IMR-90 (cell line): Measurements from ENCODE around the gene CHCHD2. TPM values are rescaled to one million over a fixed set of nuclear protein-coding genes. Genes with fewer than 3 reads are reported as not detected.

Experiments used
- ATAC-seq: fragments of 200-7000 bp; cut with Tn5 transposase; 2 replicates; pipeline ENCODE4 v1.9.1; 2020; ENCODE audit warnings: low read depth, mild to moderate bottlenecking, moderate library complexity
- BruUV-seq: library from RNA; stranded (reverse); fragments of 400-500 nt; replicated peaks from 2 replicates; lab custom pipeline; 2021; lab: Mats Ljungman, UMichigan
- CTCF ChIA-PET: fragments of 300-600 bp; formaldehyde crosslinking; extraction: SDS; loops from one replicate; lab custom pipeline; 2021; ENCODE audit warnings: antibody characterized with exemption; lab: Yijun Ruan, JAX
- POLR2A ChIA-PET: fragments of 300-600 bp; sonication (Branson Sonifier 250); formaldehyde crosslinking; loops from one replicate; lab custom pipeline; 2022; ENCODE audit warnings: antibody characterized with exemption; ENCODE audit not compliant: unreplicated experiment; lab: Charles Lee
- DNase-seq: peaks from one replicate; pipeline ENCODE4 v3.0.0; 2013
- H2AFZ ChIP-seq: replicated peaks from 2 replicates; pipeline ENCODE3; 2013; ENCODE audit warnings: low read length, mild to moderate bottlenecking; ENCODE audit not compliant: poor library complexity
- H2AK5ac ChIP-seq: 2 replicates; pipeline ENCODE4 v1.6.1; 2013; ENCODE audit warnings: low read depth, low read length, inconsistent platforms
- H2AK9ac ChIP-seq: replicated peaks from 2 replicates; pipeline ENCODE3; 2013; ENCODE audit warnings: mild to moderate bottlenecking, low read depth, low read length, moderate library complexity; ENCODE audit not compliant: poor library complexity
- H2BK120ac ChIP-seq: 2 replicates; pipeline ENCODE4 v1.6.1; 2013; ENCODE audit warnings: low read depth, low read length, inconsistent platforms
- H2BK15ac ChIP-seq: 3 replicates; pipeline ENCODE4 v1.6.1; 2013; ENCODE audit warnings: low read depth, low read length, inconsistent platforms
- H2BK20ac ChIP-seq: 2 replicates; pipeline ENCODE4 v1.6.1; 2013; ENCODE audit warnings: low read depth, mild to moderate bottlenecking, inconsistent platforms, low read length, moderate library complexity
- H2BK5ac ChIP-seq: 2 replicates; pipeline ENCODE4 v1.6.1; 2013; ENCODE audit warnings: mild to moderate bottlenecking, low read depth, low read length, inconsistent platforms; ENCODE audit not compliant: poor library complexity, severe bottlenecking
- H3K14ac ChIP-seq: replicated peaks from 2 replicates; pipeline ENCODE4 v1.6.1; 2013; ENCODE audit warnings: low read depth, low read length, inconsistent platforms
- H3K18ac ChIP-seq: 2 replicates; pipeline ENCODE4 v1.6.1; 2013; ENCODE audit warnings: low read depth, low read length, control low read depth
- H3K23ac ChIP-seq: 2 replicates; pipeline ENCODE4 v1.6.1; 2013; ENCODE audit warnings: low read depth, low read length, inconsistent platforms
- H3K27ac ChIP-seq: 2 replicates; pipeline ENCODE4 v1.5.1; 2013; ENCODE audit warnings: mild to moderate bottlenecking, control low read depth, low read length; ENCODE audit not compliant: insufficient read depth
- H3K27me3 ChIP-seq: 2 replicates; pipeline ENCODE4 v1.6.1; 2013; ENCODE audit warnings: low read length; ENCODE audit not compliant: control insufficient read depth, insufficient read depth
- H3K36me3 ChIP-seq: 2 replicates; pipeline ENCODE4 v1.6.1; 2013; ENCODE audit warnings: low read length, mixed read lengths; ENCODE audit not compliant: control insufficient read depth, insufficient read depth
- H3K4ac ChIP-seq: 2 replicates; pipeline ENCODE4 v1.6.1; 2013; ENCODE audit warnings: low read depth, low read length, inconsistent platforms
- H3K4me1 ChIP-seq: 2 replicates; pipeline ENCODE4 v1.6.1; 2013; ENCODE audit warnings: low read length, mixed read lengths; ENCODE audit not compliant: control insufficient read depth, insufficient read depth
- H3K4me2 ChIP-seq: 2 replicates; pipeline ENCODE4 v1.6.1; 2013; ENCODE audit warnings: low read depth, mild to moderate bottlenecking, control low read depth, low read length, moderate library complexity
- H3K4me3 ChIP-seq: 2 replicates; pipeline ENCODE4 v1.5.1; 2013; ENCODE audit warnings: low read depth, mild to moderate bottlenecking, control low read depth, low read length, moderate library complexity; ENCODE audit not compliant: insufficient read depth
- H3K56ac ChIP-seq: 2 replicates; pipeline ENCODE4 v1.6.1; 2013; ENCODE audit warnings: low read length, inconsistent platforms; ENCODE audit not compliant: insufficient read depth; ENCODE audit errors: extremely low read depth
- H3K79me1 ChIP-seq, 2 experiments: 2 replicates each; pipeline ENCODE4 v1.6.1; 2013; ENCODE audit warnings: low read length in 2 of 2, inconsistent platforms in 1 of 2, low read depth in 1 of 2
- H3K9ac ChIP-seq: 2 replicates; pipeline ENCODE4 v1.6.1; 2013; ENCODE audit warnings: low read depth, low read length, control low read depth
- H3K9me1 ChIP-seq: 2 replicates; pipeline ENCODE4 v1.6.1; 2013; ENCODE audit warnings: low read length, inconsistent platforms; ENCODE audit not compliant: insufficient read depth
- H3K9me3 ChIP-seq: 2 replicates; pipeline ENCODE4 v1.6.1; 2013; ENCODE audit warnings: low read length; ENCODE audit not compliant: control insufficient read depth, insufficient read depth
- H4K20me1 ChIP-seq: 2 replicates; pipeline ENCODE4 v1.6.1; 2013; ENCODE audit warnings: low read length, inconsistent platforms; ENCODE audit not compliant: insufficient read depth
- H4K5ac ChIP-seq: 2 replicates; pipeline ENCODE4 v1.6.1; 2013; ENCODE audit warnings: mild to moderate bottlenecking, low read depth, low read length, control low read depth
- H4K8ac ChIP-seq, 2 experiments: 2 replicates each; pipeline ENCODE4 v1.6.1; 2013; ENCODE audit warnings: low read depth in 2 of 2, low read length in 2 of 2, control low read depth in 1 of 2, inconsistent platforms in 1 of 2
- H4K91ac ChIP-seq: 2 replicates; pipeline ENCODE4 v1.6.1; 2013; ENCODE audit warnings: low read depth, low read length, inconsistent platforms; ENCODE audit not compliant: insufficient read depth
- CHD1 ChIP-seq: IDR thresholded peaks from 2 replicates; pipeline ENCODE4 v1.6.1; 2012; ENCODE audit warnings: low read depth, low read length, improper control_type of control experiment
- RFX5 ChIP-seq: IDR thresholded peaks from 2 replicates; pipeline ENCODE4 v1.8.0; 2012; ENCODE audit warnings: low read depth, mild to moderate bottlenecking, low read length, moderate library complexity
- SMC3 ChIP-seq: fragments of 150-350 bp; IDR thresholded peaks from 2 replicates; pipeline ENCODE4 v1.6.1; 2016; ENCODE audit warnings: low read depth, mild to moderate bottlenecking, antibody characterized with exemption, low read length, moderate library complexity
- WGBS, 2 experiments: methylation state at CpG; one replicate each; pipeline versions ENCODE4 v1.1.5 to v1.1.7; 2013; ENCODE audit warnings: missing lambda C conversion rate in 2 of 2; ENCODE audit not compliant: insufficient read length in 1 of 2; ENCODE audit errors: extremely low coverage in 2 of 2; 5-methylcytosine and 5-hydroxymethylcytosine counted together
- dilution Hi-C: fragments of 300-500 bp; cut with HindIII; formaldehyde crosslinking; loops from one replicate; pipeline ENCODE4 v1.14.3; 2018; ENCODE audit warnings: low sequenced_read_pairs; ENCODE audit not compliant: unreplicated experiment
- in situ Hi-C: fragments of 300-500 bp; cut with MboI; formaldehyde crosslinking; loops from 3 replicates; pipeline ENCODE4 v1.14.3; 2019; ENCODE audit warnings: low sequenced_read_pairs, inconsistent platforms, mixed read lengths
- intact Hi-C: fragments of 100-400 bp; cut with micrococcal nuclease; formaldehyde crosslinking; loops from 2 replicates; pipeline ENCODE4 v1.10.0; 2022
- polyA plus RNA-seq, 3 experiments: library from polyadenylated mRNA; depleted of rRNA; stranded (reverse); fragments of >200 nt; gene quantifications; 2 replicates each; pipeline ENCODE4 v1.2.3, GENCODE V29; 2012; ENCODE audit warnings: low replicate concordance in 1 of 3
- total RNA-seq: library from RNA; depleted of rRNA; stranded (reverse); fragments of >200 nt; gene quantifications from 2 replicates; pipeline ENCODE4 v1.2.3, GENCODE V29; 2012

The CHCHD2 gene
- total and polyA plus RNA-seq, 2 of the 4 experiments (the other 2 are of a cell fraction) = 423 to 522 TPM

DNA sequence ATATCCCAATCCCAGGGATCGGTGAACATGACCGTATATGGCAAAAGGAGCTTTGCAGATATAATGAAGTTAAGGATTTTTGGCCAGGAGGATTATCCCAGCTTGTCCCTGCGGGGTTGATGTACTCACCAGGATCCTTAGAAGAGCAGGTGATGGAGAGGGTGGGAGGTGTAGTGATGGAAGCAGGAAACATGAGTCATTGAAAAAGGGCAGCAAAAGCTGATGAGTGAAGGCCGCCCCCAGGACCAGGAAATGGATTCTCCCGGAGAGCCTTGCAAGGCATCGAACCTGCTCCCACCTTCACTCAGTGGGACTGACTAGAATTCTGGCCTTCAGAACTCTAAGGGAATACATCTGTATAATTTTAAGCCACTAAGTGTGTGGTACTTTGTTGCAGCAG is 15.2 kb upstream of the CHCHD2 start:
- H4K5ac ChIP-seq = no peak overlapping the region
- no peak overlapping the region for H3K4ac ChIP-seq
- no peaks in the 10 kb centered on the region for H4K20me1 ChIP-seq
- no peak overlapping the region for H2AK5ac ChIP-seq
- H3K14ac ChIP-seq = no peak overlapping the region
- POLR2A ChIA-PET = no interaction called here
- H3K9ac ChIP-seq = no peak overlapping the region
- H3K18ac ChIP-seq = no peak overlapping the region
- TF ChIP-seq CHD1 = no peak
- no peak for TF ChIP-seq SMC3
- no peak for TF ChIP-seq RFX5
- dilution Hi-C loops (no loop called here), intact Hi-C loops (no loop called here), in situ Hi-C loops (no loop called here)
- DNase-seq = no peak
- H2AFZ ChIP-seq = no peak overlapping the region
- H3K9me3 ChIP-seq = no peaks in the 10 kb centered on the region
- ATAC-seq = no peak
- H2BK120ac ChIP-seq = no peak overlapping the region
- no CpG with 5 or more reads among the region's 6 CpGs for WGBS, 2 experiments
- H3K36me3 ChIP-seq = no peaks in the 10 kb centered on the region
- H3K4me2 ChIP-seq = no peak overlapping the region
- H2BK20ac ChIP-seq = no peak overlapping the region
- H3K9me1 ChIP-seq = no peaks in the 10 kb centered on the region
- no TSS peak for BruUV-seq
- H3K27me3 ChIP-seq = no peaks in the 10 kb centered on the region; the same call in 1 of the 2 replicates
- H3K27ac ChIP-seq = no peak overlapping the region
- H4K91ac ChIP-seq = no peak overlapping the region
- CTCF ChIA-PET = no interaction called here
- H3K23ac ChIP-seq = no peak overlapping the region
- no peak overlapping the region for H3K56ac ChIP-seq
- H2BK5ac ChIP-seq = no peak overlapping the region
- H3K4me1 ChIP-seq = no peaks in the 10 kb centered on the region
- no peak overlapping the region for H3K4me3 ChIP-seq
- no peaks in the 10 kb centered on the region for H3K79me1 ChIP-seq
- no peak overlapping the region for H4K8ac ChIP-seq
- no peak overlapping the region for H2AK9ac ChIP-seq
- H2BK15ac ChIP-seq = no peak overlapping the region
